Stimulated activated CD8-positive, alpha-beta memory T cell treated with anti-CD3 and anti-CD28 coated beads, Interleukin-12 subunit alpha, Interleukin-12 subunit beta, amount 100 ng/mL, for 24 hours (primary cell): Measurements from ENCODE around the gene NEUROG3.

Experiments
- DNase-seq: peaks from one replicate; pipeline ENCODE4 v3.0.0-alpha.2; 2020; ENCODE audit errors: extremely low read depth

NEUROG3 gene

GRCh38 chr10:69573056-69573806 is at the start of gene NEUROG3:
Gene NEUROG3 (minus strand): TSS chr10:69573422. CDS start chr10:69573043, 379 bp downstream.
- DNase-seq = no peak

GRCh38 chr10:69620625-69621024 is 47.4 kb upstream of the NEUROG3 start:
- no peak for DNase-seq

- DNase-seq = no peak
Observed at GRCh38 chr10:69619626-69620025, 46.4 kb upstream of the NEUROG3 start.

GRCh38 chr10:69618746-69619145 is 45.5 kb upstream of the NEUROG3 start:
- no peak for DNase-seq

DNA sequence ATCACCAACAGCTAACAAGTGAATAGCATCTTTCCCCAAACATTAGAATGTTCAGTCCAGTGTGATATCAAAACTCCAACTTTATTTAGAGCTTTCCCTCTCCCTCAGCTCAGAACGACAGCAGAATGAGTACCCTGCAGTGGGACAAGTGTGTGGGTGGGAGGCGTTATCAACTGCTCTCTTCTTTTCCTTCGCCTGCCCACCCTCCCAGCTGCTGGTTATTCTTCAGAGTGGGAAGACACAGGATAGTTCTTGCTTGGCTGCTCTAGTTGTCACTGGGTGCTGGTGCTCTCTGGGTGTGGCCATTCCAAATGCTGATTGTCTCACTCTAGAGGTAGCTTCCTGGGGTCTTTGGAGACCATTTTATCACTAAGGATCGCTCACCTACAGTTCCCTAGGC is 43.1 kb upstream of the NEUROG3 start:
- no peak for DNase-seq

GRCh38 chr10:69614130-69614529 is 40.9 kb upstream of the NEUROG3 start:
- DNase-seq = no peak

DNA sequence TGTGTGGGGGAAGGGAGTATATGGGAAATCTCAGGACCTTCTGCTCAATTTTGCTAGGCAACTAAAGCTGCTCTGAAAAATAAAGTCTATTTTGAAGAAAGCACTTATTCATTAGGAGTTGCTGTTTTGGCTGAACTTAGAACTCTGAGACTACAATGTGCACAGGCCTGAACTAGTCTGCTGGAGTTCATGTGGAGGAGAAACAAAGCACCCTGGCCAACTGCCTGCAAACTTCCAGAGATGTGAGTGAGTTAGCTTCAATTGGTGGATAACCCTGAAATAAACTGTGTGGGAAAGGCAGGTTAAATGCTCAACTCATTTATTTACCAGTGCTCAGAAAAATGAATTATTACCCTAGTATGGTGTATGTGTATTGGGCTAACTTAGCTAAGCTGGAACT is 39.5 kb upstream of the NEUROG3 start:
- DNase-seq = no peak

GRCh38 chr10:69609077-69609476 is 35.9 kb upstream of the NEUROG3 start:
- no peak for DNase-seq

DNA sequence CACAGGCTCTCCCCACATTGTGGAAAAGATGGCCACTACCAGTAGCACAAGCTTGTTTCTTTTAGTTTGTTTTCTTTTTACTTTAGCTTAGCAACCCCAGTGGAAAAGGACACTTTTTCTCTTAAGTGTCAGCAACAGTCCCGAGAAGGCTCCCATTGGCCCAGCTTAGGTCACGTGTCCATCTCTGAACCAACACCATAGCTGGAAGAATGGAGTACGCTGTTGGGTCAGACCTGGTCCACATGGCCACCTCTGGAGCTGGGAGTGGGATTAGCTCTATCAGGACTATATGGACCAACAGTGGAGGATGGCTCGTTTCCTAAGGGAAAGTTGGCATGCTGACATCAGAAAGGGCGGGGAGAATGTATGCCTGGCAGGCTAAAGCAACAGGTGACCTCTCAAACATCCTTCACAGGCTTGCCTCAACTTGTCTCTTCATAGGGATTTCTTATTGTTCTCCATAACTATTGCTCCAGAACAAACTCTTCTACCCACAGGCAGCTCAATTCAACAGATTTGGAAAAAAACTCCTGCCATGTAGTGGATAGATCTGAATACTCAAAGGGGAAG is 27.6 kb upstream of the NEUROG3 start:
- DNase-seq = no peak

- no peak for DNase-seq
Observed at GRCh38 chr10:69588358-69588757, 15.1 kb upstream of the NEUROG3 start.

DNA sequence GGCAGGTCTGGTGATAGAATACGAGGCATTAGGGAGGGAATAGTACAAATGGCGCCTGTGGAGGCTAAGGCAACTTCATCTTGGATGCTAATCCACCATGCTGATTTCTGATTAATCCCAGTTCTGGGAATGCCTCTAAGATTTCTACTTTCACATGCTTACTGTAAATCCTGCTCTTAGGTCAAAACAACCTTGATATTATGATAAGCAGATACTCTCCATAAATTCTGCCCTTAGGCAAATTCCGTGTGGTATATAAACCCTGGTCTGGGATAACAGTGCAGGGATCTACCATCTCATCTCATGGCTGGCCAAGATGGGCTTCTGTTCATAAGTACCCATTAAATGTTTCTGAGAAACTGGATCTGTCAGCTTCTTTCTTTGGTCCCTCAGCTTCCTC is 11.4 kb upstream of the NEUROG3 start:
- no peak for DNase-seq

- no peak for DNase-seq
Observed at GRCh38 chr10:69583106-69583505, 9.9 kb upstream of the NEUROG3 start.

DNA sequence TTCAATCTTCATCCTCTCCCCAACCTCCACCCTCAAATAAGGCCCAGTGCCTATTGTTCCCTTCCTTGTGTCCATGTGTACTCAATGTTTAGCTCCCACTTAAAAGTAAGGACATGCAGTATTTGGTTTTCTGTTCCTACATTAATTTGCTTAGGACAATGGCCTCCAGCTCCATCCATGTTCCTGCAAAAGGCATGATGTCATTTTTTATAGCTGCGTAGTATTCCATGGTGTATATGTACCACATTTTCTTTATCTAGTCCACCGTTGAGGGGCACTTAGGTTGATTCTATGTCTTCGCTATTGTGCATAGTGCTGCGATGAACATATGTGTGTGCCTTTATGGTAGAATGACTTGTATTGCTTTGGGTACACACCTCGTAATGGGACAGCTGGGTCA is 7.2 kb upstream of the NEUROG3 start:
- DNase-seq = no peak

DNA sequence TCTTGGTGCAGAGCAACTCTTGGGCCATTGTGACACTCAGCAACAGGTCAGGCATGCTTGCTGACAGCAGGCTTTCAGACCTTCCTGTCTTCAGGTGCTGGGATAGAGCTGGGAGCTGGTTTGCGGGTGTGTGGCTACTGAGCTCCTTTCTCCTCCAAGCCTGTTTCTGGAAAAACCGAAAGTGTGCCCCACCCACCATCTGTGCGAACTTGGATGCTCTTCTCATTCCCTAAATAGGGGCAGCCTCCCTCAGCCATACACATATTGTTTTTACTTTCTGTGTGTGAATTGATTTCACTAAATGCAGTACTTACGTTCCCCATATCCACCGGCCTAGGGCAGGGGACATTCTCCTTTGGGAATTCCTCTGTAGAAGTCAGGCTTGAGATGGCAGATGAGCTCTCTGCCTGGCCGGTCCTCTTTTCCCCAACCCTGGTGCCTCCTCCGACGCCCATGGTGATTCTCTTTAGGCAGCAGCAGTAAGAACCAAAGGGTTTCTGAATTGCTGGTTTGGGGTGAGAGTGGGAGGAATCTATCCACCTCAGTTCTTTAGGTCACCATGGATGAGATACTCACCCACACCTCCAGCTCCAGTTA is 6.3 kb upstream of the NEUROG3 start:
- no peak for DNase-seq

DNA sequence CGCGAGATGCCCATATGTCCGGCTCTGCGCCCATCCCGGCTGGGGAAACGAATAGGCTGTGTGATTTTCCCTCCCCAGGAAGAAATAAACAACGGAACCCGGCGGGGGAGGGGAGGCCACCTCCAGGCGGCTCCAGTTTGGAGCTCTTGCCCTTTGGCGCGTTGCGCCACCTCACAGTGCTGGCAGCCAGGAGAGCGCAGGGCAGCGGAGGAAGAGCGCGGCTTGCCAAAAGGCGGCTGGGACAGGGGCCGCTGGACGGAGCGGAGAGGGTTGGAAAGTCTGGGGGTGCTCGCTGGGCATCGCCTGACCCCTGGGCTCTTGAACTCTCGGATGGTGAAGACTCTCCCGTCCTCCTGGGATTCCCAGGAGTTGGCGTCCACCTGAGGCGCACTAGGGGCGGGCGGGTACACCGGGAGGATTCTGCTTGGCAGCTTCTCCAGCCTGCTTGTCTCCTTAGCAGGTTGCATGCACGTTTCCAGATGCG is 5.3 kb upstream of the NEUROG3 start:
- DNase-seq = no peak

GRCh38 chr10:69577268-69578232 is 4.3 kb upstream of the NEUROG3 start:
- DNase-seq = no peak

DNA sequence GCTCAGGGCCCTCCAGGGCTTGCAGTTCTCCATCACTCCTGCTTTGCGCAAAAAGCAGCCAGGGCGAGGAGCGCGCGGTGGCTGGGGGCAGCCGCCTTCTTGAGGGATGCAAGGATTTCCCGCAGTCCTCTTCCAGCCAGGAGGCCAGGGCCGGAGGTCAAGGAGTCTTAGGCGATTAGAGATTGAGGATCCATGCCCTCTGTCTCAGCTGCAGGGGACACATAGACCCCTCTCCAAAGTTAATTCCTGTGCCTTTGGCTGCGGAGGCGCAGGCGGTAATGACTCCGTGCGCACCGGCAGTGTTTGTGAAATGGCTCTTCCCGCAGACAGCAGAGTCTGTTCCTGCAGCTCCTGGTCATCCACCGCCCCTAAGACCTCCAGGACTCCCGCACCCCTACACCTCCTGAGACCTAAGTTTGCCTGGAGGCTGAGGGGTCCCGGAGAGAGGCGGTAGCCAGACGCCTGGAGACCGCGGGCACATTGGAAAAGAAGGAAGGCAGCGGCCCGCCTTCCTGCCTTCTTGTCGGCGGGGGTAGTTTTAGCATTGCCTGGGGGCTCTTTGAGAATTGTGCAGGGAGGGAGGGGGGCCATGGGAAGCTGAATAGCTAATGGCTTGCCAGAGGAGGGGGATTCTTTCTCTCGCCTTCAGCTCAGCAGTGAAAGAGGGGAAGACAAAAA is 3.3 kb upstream of the NEUROG3 start:
- no peak for DNase-seq

DNA sequence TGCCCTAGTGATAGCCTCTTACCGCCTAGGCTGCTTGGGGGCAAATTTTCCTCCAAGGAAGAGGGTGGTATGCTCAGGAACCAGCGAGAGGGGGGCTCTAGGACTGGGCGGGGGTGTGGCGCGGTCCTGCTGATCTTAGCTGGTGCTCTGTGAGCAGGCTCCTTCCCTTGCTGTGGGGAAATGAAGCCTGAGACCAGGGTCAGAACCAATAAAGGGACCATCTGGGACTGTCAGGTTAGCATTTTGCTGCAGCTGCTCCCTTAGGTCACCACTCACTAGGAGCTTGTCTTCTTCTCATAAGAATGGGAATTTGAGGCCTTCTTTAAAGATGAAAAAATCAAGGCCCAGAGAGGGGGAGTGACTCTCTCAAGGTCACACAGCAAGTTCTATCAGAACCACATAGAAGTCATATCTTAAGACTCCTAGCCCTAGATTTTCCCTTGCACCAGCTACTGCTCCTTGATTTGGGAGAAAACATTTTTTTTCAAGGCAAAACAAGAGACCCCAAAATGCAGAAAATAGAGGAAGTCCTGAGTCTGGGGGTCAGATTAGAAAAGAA is 2.0 kb upstream of the NEUROG3 start:
- DNase-seq = no peak

DNA sequence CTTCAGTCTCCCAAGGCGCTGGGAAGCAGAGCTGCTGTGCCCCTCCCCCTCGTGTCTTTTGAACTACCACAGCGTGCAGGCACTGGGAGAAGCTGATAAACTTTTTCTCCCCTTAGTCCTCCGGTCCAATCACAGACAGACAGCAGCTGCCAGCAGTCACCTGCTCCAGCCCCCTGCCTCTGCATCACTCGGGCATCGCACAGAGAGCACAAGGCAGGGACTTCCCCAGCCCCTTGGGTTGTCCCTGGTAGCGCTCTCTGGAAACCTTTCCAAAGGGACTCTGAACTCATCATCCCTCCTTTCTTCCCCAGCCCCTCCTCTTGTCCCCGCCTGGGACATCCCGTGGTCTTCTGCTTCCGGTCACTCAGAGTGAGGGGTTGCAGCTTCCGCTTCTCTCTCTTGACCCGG is 1.4 kb upstream of the NEUROG3 start:
- no peak for DNase-seq

- no peak for DNase-seq
Observed at GRCh38 chr10:69572159-69573055, 815 bp downstream of the NEUROG3 start.
